ENCODE measurements around the gene SSTR3. TPM values are rescaled to one million over a fixed set of nuclear protein-coding genes. Genes with fewer than 3 reads are reported as not detected.

Gene SSTR3
- total and polyA plus RNA-seq, 10 of the 15 experiments (the other 5 are each of a cell fraction or from before 2014, with no cell fraction given) = 0.03 to 4.5 (median 2.4) TPM

DNA sequence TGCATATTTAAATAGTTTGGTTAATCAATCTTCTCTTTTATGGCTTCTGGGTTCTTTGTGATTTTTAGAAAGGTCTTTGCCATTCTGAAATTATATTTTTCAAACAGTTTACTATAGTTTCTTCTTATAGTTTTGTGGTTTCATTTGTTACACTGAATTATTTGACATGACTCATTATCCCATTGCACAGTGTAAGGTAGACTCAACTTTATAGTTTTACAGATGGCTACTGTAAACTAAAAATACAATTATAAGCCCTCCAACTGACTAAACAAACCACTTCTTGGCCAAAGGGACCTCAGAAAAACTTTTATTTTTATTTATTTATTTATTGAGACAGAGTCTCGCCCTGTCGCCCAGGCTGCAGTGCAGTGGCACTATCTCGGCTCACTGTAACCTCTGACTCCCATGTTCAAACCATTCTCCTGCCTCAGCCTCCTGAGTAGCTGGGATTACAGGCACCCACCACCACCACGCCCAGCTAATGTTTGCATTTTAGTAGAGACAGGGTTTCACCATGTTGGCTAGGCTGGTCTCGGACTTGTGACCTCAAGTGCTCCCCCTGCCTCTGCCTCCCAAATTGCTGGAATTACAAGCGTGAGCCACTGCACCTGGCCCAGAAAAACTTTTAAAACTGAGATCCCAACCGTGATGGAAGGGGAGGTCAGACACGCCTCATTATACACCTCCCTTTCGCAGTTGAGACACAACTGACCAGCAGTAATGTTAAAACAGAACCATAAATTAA is 45.9 kb upstream of the SSTR3 start:
- ChIA-PET POLR2A (interaction anchor here (1.0 to 2.9 kb wide), 3 partner anchors 16 to 54 kb away, joined by 3 to 51 read pairs (median 5); partner anchors contain the start of gene RAC2), RAD21 (ENCODE audit: unreplicated experiment) (interaction anchor here (1.2 to 4.9 kb wide), 8 partner anchors 10 to 95 kb away, joined by 5 to 132 read pairs (median 33); partner anchors contain the start of gene RAC2), SMC1A (ENCODE audit: uncharacterized antibody, unreplicated experiment) (interaction anchor here (1.1 to 5.9 kb wide), 10 partner anchors 7 to 199 kb away, joined by 3 to 165 read pairs (median 30); partner anchors contain the start of gene RAC2), CTCF (interaction anchor here (1.3 to 5.9 kb wide), 16 partner anchors 9 to 309 kb away, joined by 3 to 265 read pairs (median 33); partner anchors contain the start of gene RAC2)
- intact Hi-C loops (cut with micrococcal nuclease; ENCODE audit: unreplicated experiment) (loop anchor here (1.0 kb wide), 1 partner anchor 43 kb away; no protein-coding TSS in a partner anchor), in situ Hi-C loops (cut with MboI) (no loop called here)
- H3K79me2 ChIP-seq (ENCODE audit: control insufficient read depth, insufficient read depth, low read length) = no peaks in the 10 kb centered on the region
- no peak overlapping the region for H2AFZ ChIP-seq (ENCODE audit: control insufficient read depth, low read depth, low read length)
- no peaks in the 10 kb centered on the region for H4K20me1 ChIP-seq (ENCODE audit: control insufficient read depth, insufficient read depth)
- H3K4me1 ChIP-seq (ENCODE audit: control insufficient read depth, insufficient read depth, low read length) = peaks cover 8% of the 10 kb centered on the region; the same call in 1 of the 2 replicates
- FAIRE-seq = no peak
- no peak overlapping the region for H3K4me2 ChIP-seq (ENCODE audit: control insufficient read depth, insufficient read depth)
- ATAC-seq = no peak
- H3K9me3 ChIP-seq (replicated peaks; ENCODE audit: control insufficient read depth, insufficient read depth, low read length) = no peaks in the 10 kb centered on the region; the same call in 2 of the 3 replicates
- no TSS peak for BruUV-seq (replicated peaks)
- no peak overlapping the region for H3K27ac ChIP-seq (ENCODE audit: control insufficient read depth, insufficient read depth)
- no peak overlapping the region for H3K4me3 ChIP-seq
- no peaks in the 10 kb centered on the region for H3K36me3 ChIP-seq (ENCODE audit: control insufficient read depth in 2 of 2, insufficient read depth in 2 of 2, low read length in 1 of 2)
- WGBS (ENCODE audit: insufficient coverage, insufficient replicate concordance, low lambda C conversion rate, missing lambda C conversion rate) = 93% methylated on average over 9 of the region's 9 CpGs
- H3K9ac ChIP-seq (ENCODE audit: control insufficient read depth, insufficient read depth, low read length) = no peak overlapping the region
- no peak for DNase-seq (ENCODE audit: low read depth, low spot score)
- H3K27me3 ChIP-seq (replicated peaks in 1 of 2; ENCODE audit: control insufficient read depth in 2 of 2, insufficient read depth in 2 of 2, low read length in 1 of 2) = no peaks in the 10 kb centered on the region
- TF ChIP-seq HDAC6 (IDR thresholded peaks at IDR 0.05; ENCODE audit: unreplicated experiment) (no peak), HDAC2 (IDR thresholded peaks at IDR 0.05) (no peak), LARP7 (IDR thresholded peaks at IDR 0.05) (no peak), BMI1 (IDR thresholded peaks at IDR 0.05; ENCODE audit: borderline replicate concordance) (no peak), HCFC1 (IDR thresholded peaks at IDR 0.05; ENCODE audit: low read length) (no peak), CREM (IDR thresholded peaks at IDR 0.05; ENCODE audit: low read depth) (no peak), SMAD5 (IDR thresholded peaks at IDR 0.05; ENCODE audit: low read depth) (no peak)
- TF ChIP-seq, protein P1, sequence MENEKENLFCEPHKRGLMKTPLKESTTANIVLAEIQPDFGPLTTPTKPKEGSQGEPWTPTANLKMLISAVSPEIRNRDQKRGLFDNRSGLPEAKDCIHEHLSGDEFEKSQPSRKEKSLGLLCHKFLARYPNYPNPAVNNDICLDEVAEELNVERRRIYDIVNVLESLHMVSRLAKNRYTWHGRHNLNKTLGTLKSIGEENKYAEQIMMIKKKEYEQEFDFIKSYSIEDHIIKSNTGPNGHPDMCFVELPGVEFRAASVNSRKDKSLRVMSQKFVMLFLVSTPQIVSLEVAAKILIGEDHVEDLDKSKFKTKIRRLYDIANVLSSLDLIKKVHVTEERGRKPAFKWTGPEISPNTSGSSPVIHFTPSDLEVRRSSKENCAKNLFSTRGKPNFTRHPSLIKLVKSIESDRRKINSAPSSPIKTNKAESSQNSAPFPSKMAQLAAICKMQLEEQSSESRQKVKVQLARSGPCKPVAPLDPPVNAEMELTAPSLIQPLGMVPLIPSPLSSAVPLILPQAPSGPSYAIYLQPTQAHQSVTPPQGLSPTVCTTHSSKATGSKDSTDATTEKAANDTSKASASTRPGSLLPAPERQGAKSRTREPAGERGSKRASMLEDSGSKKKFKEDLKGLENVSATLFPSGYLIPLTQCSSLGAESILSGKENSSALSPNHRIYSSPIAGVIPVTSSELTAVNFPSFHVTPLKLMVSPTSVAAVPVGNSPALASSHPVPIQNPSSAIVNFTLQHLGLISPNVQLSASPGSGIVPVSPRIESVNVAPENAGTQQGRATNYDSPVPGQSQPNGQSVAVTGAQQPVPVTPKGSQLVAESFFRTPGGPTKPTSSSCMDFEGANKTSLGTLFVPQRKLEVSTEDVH (IDR thresholded peaks at IDR 0.05; ENCODE audit: low read depth, partially characterized antibody) = no peak
- TF ChIP-seq, protein P2, sequence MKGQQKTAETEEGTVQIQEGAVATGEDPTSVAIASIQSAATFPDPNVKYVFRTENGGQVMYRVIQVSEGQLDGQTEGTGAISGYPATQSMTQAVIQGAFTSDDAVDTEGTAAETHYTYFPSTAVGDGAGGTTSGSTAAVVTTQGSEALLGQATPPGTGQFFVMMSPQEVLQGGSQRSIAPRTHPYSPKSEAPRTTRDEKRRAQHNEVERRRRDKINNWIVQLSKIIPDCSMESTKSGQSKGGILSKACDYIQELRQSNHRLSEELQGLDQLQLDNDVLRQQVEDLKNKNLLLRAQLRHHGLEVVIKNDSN (IDR thresholded peaks at IDR 0.05; ENCODE audit: borderline replicate concordance, extremely low read length, insufficient read depth, low read depth, low read length) = no peak
- TF ChIP-seq, protein P3, sequence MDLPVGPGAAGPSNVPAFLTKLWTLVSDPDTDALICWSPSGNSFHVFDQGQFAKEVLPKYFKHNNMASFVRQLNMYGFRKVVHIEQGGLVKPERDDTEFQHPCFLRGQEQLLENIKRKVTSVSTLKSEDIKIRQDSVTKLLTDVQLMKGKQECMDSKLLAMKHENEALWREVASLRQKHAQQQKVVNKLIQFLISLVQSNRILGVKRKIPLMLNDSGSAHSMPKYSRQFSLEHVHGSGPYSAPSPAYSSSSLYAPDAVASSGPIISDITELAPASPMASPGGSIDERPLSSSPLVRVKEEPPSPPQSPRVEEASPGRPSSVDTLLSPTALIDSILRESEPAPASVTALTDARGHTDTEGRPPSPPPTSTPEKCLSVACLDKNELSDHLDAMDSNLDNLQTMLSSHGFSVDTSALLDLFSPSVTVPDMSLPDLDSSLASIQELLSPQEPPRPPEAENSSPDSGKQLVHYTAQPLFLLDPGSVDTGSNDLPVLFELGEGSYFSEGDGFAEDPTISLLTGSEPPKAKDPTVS (IDR thresholded peaks at IDR 0.05; ENCODE audit: low read depth, low read length) = no peak
- TF ChIP-seq, protein P4, sequence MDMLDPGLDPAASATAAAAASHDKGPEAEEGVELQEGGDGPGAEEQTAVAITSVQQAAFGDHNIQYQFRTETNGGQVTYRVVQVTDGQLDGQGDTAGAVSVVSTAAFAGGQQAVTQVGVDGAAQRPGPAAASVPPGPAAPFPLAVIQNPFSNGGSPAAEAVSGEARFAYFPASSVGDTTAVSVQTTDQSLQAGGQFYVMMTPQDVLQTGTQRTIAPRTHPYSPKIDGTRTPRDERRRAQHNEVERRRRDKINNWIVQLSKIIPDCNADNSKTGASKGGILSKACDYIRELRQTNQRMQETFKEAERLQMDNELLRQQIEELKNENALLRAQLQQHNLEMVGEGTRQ (IDR thresholded peaks at IDR 0.05; ENCODE audit: borderline replicate concordance, low read depth, low read length) = no peak
- TF ChIP-seq, protein P5, sequence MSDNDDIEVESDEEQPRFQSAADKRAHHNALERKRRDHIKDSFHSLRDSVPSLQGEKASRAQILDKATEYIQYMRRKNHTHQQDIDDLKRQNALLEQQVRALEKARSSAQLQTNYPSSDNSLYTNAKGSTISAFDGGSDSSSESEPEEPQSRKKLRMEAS (IDR thresholded peaks at IDR 0.05; ENCODE audit: low read depth, low read length) = no peak
- TF ChIP-seq, protein P6, sequence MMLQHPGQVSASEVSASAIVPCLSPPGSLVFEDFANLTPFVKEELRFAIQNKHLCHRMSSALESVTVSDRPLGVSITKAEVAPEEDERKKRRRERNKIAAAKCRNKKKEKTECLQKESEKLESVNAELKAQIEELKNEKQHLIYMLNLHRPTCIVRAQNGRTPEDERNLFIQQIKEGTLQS (IDR thresholded peaks at IDR 0.05; ENCODE audit: borderline replicate concordance, extremely low read depth, low read depth, low read length) = no peak
- TF ChIP-seq, protein P7, sequence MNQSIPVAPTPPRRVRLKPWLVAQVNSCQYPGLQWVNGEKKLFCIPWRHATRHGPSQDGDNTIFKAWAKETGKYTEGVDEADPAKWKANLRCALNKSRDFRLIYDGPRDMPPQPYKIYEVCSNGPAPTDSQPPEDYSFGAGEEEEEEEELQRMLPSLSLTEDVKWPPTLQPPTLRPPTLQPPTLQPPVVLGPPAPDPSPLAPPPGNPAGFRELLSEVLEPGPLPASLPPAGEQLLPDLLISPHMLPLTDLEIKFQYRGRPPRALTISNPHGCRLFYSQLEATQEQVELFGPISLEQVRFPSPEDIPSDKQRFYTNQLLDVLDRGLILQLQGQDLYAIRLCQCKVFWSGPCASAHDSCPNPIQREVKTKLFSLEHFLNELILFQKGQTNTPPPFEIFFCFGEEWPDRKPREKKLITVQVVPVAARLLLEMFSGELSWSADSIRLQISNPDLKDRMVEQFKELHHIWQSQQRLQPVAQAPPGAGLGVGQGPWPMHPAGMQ (IDR thresholded peaks at IDR 0.05; ENCODE audit: borderline replicate concordance) = no peak

Data from GM12878 (cell line).